HepG2 (cell line): ENCODE measurements around the gene PPP2R5C. TPM values are rescaled to one million over a fixed set of nuclear protein-coding genes. Genes with fewer than 3 reads are reported as not detected.

Source experiments
- EP300 ChIP-seq, 3 experiments: sonication (generic) in 1 of 3; formaldehyde crosslinking in 1 of 3; IDR thresholded peaks; 2 replicates each; pipeline versions ENCODE4 v1.5.1 to v1.6.1; 2011 to 2020; ENCODE audit warnings: low read depth in 2 of 3, low read length in 2 of 3, borderline replicate concordance in 1 of 3, improper control_type of control experiment in 1 of 3, mild to moderate bottlenecking in 1 of 3, missing genetic modification reagents in 1 of 3, moderate library complexity in 1 of 3
- GABPB1 ChIP-seq: IDR thresholded peaks from 2 replicates; pipeline ENCODE4 v1.6.1; 2016; ENCODE audit warnings: mild to moderate bottlenecking, missing genetic modification reagents, moderate library complexity, missing compliant biosample characterization
- SNAI1 ChIP-seq: sonication (generic); formaldehyde crosslinking; IDR thresholded peaks from 2 replicates; pipeline ENCODE4 v1.5.0; 2020; ENCODE audit warnings: mild to moderate bottlenecking, missing genetic modification reagents, borderline replicate concordance
- ZNF264 ChIP-seq: sonication (generic); formaldehyde crosslinking; IDR thresholded peaks from 2 replicates; pipeline ENCODE4 v1.4.0; 2020; ENCODE audit warnings: missing genetic modification reagents
- ZNF577 ChIP-seq: sonication (generic); formaldehyde crosslinking; IDR thresholded peaks from 2 replicates; pipeline ENCODE4 v1.4.0; 2020; ENCODE audit warnings: mild to moderate bottlenecking, low read depth, missing genetic modification reagents, borderline replicate concordance
- polyA plus RNA-seq, 8 experiments: library from polyadenylated mRNA; depleted of rRNA in 3 of 8; stranded (reverse) in 7 of 8; unstranded in 1 of 8; fragments of >200 nt; fragmentation: Illumina TruSeq in 4 of 8; extraction: Trizol in 4 of 8; gene quantifications; 2 replicates each; pipeline versions ENCODE4 v1.2.1 to v1.2.3, GENCODE V29; 2011 to 2016; ENCODE audit warnings: low read depth in 4 of 8, missing spikeins in 1 of 8, mixed read lengths in 1 of 8; ENCODE audit not compliant: insufficient read depth in 1 of 8
- total RNA-seq, 5 experiments: library from RNA; depleted of rRNA; stranded (reverse); fragments of >200 nt; fragmentation: Illumina TruSeq; extraction: Trizol; gene quantifications; 2 replicates each; pipeline ENCODE4 v1.2.3, GENCODE V29; 2016; ENCODE audit warnings: low read depth in 1 of 5
- TF ChIP-seq, protein P1 (sequence below): IDR thresholded peaks from 2 replicates; pipeline ENCODE4 v1.6.1; 2016; ENCODE audit warnings: missing biosample characterization, missing genetic modification reagents, low read depth
- TF ChIP-seq, protein P2 (sequence below), 2 experiments: sonication (generic) in 1 of 2; formaldehyde crosslinking in 1 of 2; IDR thresholded peaks; 2 replicates each; pipeline versions ENCODE4 v1.4.0 to v1.6.1; 2018 to 2020; ENCODE audit warnings: missing genetic modification reagents in 2 of 2, borderline replicate concordance in 1 of 2, low read depth in 1 of 2, mild to moderate bottlenecking in 1 of 2, missing biosample characterization in 1 of 2
- TF ChIP-seq, protein P3 (sequence below): IDR thresholded peaks from 2 replicates; pipeline ENCODE4 v1.6.1; 2016; ENCODE audit warnings: low read depth, missing genetic modification reagents, missing compliant biosample characterization
- TF ChIP-seq, protein P4 (sequence below): IDR thresholded peaks from 2 replicates; pipeline ENCODE4 v1.6.1; 2016; ENCODE audit warnings: low read depth
- TF ChIP-seq, protein P5 (sequence below): sonication (generic); formaldehyde crosslinking; IDR thresholded peaks from 2 replicates; pipeline ENCODE4 v1.5.0; 2020; ENCODE audit warnings: mild to moderate bottlenecking, missing genetic modification reagents
- TF ChIP-seq, protein P6 (sequence below): sonication (generic); formaldehyde crosslinking; IDR thresholded peaks from 2 replicates; pipeline ENCODE4 v1.4.0; 2020; ENCODE audit warnings: missing genetic modification reagents, borderline replicate concordance

Gene PPP2R5C
- total and polyA plus RNA-seq, 2 of the 13 experiments (the other 11 are each of a cell fraction or from before 2014, with no cell fraction given), result 74.3 to 78.5 TPM

DNA sequence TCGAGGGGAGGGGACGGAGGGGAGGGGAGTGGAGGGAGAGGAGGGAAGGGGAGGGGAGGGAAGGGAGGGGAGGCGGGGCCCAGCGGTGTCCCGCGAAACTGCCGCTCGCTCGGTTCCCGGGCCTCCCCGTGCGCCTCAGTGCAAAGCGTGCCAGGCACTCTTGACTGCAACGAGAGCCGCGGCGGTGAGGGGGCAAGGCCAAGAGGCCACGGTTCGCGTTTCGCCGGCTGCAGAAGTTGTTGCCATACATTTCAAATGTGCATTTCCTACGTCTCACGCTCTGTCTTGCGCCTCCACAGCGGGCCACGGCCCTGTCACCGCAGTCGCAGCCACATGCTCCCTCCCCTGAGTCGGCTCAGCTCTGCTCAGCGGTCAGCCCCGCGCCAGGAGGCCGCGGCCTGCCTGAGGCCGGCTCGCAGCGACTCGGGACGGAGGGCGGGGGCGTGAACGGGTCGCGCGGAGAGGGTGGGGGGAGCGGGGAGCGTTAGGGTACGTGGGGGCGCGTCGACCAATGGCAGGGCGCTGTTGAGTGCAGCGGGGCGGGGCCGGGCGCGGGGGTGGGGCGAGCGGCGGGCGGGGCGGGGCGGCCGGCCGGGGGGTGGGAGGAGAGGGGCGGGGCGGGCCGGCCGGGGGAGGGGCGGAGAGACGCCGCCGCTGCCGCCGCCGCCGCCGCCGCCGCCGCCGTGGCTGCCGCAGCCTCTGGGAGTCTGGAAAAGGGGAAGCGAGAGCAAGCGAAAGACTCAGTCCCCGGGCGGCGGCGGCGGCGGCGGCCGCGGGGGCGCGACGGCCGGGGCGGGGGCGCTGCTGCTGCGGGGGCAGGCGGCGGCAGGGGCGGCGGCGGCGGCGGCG is at the start of gene PPP2R5C (continued):
- TF ChIP-seq, protein P1, sequence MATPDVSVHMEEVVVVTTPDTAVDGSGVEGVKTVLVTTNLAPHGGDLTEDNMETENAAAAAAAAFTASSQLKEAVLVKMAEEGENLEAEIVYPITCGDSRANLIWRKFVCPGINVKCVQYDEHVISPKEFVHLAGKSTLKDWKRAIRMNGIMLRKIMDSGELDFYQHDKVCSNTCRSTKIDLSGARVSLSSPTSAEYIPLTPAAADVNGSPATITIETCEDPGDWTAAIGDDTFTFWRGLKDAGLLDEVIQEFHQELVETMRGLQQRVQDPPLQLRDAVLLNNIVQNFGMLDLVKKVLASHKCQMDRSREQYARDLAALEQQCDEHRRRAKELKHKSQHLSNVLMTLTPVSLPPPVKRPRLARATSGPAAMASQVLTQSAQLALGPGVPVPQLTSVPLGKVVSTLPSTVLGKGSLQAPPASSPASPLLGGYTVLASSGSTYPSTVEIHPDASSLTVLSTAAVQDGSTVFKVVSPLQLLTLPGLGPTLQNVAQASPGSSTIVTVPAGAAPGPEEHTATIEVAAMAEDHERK (CRISPR knock-in tag), result peak; percentile 43; the same call in 1 of the 2 replicates
- TF ChIP-seq ZNF264 (CRISPR knock-in tag) (no peak), ZNF577 (CRISPR knock-in tag) (no peak), EP300 (IDR thresholded peaks at IDR 0.05; ENCODE audit: low read depth in 2 of 2, low read length in 2 of 2) (no peak), EP300 (CRISPR knock-in tag; IDR thresholded peaks at IDR 0.05; ENCODE audit: borderline replicate concordance) (no peak), SNAI1 (no peak), GABPB1 (CRISPR knock-in tag) (peak; percentile 56; the same call in 1 of the 2 replicates)
- TF ChIP-seq, protein P2, sequence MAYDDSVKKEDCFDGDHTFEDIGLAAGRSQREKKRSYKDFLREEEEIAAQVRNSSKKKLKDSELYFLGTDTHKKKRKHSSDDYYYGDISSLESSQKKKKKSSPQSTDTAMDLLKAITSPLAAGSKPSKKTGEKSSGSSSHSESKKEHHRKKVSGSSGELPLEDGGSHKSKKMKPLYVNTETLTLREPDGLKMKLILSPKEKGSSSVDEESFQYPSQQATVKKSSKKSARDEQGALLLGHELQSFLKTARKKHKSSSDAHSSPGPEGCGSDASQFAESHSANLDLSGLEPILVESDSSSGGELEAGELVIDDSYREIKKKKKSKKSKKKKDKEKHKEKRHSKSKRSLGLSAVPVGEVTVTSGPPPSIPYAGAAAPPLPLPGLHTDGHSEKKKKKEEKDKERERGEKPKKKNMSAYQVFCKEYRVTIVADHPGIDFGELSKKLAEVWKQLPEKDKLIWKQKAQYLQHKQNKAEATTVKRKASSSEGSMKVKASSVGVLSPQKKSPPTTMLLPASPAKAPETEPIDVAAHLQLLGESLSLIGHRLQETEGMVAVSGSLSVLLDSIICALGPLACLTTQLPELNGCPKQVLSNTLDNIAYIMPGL (CRISPR knock-in tag; IDR thresholded peaks at IDR 0.05; ENCODE audit: borderline replicate concordance in 1 of 2, low read depth in 1 of 2), result peak; percentile 40 to 56; a peak in 2 of 4 replicates
- TF ChIP-seq, protein P3, sequence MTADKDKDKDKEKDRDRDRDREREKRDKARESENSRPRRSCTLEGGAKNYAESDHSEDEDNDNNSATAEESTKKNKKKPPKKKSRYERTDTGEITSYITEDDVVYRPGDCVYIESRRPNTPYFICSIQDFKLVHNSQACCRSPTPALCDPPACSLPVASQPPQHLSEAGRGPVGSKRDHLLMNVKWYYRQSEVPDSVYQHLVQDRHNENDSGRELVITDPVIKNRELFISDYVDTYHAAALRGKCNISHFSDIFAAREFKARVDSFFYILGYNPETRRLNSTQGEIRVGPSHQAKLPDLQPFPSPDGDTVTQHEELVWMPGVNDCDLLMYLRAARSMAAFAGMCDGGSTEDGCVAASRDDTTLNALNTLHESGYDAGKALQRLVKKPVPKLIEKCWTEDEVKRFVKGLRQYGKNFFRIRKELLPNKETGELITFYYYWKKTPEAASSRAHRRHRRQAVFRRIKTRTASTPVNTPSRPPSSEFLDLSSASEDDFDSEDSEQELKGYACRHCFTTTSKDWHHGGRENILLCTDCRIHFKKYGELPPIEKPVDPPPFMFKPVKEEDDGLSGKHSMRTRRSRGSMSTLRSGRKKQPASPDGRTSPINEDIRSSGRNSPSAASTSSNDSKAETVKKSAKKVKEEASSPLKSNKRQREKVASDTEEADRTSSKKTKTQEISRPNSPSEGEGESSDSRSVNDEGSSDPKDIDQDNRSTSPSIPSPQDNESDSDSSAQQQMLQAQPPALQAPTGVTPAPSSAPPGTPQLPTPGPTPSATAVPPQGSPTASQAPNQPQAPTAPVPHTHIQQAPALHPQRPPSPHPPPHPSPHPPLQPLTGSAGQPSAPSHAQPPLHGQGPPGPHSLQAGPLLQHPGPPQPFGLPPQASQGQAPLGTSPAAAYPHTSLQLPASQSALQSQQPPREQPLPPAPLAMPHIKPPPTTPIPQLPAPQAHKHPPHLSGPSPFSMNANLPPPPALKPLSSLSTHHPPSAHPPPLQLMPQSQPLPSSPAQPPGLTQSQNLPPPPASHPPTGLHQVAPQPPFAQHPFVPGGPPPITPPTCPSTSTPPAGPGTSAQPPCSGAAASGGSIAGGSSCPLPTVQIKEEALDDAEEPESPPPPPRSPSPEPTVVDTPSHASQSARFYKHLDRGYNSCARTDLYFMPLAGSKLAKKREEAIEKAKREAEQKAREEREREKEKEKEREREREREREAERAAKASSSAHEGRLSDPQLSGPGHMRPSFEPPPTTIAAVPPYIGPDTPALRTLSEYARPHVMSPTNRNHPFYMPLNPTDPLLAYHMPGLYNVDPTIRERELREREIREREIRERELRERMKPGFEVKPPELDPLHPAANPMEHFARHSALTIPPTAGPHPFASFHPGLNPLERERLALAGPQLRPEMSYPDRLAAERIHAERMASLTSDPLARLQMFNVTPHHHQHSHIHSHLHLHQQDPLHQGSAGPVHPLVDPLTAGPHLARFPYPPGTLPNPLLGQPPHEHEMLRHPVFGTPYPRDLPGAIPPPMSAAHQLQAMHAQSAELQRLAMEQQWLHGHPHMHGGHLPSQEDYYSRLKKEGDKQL (CRISPR knock-in tag), result no peak
- TF ChIP-seq, protein P4, sequence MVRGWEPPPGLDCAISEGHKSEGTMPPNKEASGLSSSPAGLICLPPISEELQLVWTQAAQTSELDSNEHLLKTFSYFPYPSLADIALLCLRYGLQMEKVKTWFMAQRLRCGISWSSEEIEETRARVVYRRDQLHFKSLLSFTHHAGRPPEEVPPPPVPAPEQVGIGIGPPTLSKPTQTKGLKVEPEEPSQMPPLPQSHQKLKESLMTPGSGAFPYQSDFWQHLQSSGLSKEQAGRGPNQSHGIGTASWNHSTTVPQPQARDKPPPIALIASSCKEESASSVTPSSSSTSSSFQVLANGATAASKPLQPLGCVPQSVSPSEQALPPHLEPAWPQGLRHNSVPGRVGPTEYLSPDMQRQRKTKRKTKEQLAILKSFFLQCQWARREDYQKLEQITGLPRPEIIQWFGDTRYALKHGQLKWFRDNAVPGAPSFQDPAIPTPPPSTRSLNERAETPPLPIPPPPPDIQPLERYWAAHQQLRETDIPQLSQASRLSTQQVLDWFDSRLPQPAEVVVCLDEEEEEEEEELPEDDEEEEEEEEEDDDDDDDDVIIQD (CRISPR knock-in tag), result no peak
- TF ChIP-seq, protein P5, sequence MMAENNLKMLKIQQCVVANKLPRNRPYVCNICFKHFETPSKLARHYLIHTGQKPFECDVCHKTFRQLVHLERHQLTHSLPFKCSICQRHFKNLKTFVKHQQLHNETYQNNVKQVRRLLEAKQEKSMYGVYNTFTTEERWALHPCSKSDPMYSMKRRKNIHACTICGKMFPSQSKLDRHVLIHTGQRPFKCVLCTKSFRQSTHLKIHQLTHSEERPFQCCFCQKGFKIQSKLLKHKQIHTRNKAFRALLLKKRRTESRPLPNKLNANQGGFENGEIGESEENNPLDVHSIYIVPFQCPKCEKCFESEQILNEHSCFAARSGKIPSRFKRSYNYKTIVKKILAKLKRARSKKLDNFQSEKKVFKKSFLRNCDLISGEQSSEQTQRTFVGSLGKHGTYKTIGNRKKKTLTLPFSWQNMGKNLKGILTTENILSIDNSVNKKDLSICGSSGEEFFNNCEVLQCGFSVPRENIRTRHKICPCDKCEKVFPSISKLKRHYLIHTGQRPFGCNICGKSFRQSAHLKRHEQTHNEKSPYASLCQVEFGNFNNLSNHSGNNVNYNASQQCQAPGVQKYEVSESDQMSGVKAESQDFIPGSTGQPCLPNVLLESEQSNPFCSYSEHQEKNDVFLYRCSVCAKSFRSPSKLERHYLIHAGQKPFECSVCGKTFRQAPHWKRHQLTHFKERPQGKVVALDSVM (CRISPR knock-in tag), result 0 out of 2 replicates have a peak, but pooled peaks have one; percentile 25
- TF ChIP-seq, protein P6, sequence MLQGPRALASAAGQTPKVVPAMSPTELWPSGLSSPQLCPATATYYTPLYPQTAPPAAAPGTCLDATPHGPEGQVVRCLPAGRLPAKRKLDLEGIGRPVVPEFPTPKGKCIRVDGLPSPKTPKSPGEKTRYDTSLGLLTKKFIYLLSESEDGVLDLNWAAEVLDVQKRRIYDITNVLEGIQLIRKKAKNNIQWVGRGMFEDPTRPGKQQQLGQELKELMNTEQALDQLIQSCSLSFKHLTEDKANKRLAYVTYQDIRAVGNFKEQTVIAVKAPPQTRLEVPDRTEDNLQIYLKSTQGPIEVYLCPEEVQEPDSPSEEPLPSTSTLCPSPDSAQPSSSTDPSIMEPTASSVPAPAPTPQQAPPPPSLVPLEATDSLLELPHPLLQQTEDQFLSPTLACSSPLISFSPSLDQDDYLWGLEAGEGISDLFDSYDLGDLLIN (CRISPR knock-in tag), result 0 out of 2 replicates have a peak, but pooled peaks have one; percentile 57
